HEK293 (cell line): ENCODE results near the gene ATF1.

Source experiments
- CTCF ChIA-PET: fragments of 350-600 bp; formaldehyde crosslinking; extraction: SDS; loops from one replicate; lab custom pipeline; 2021; ENCODE audit warnings: antibody characterized with exemption; lab: Yijun Ruan, JAX
- POLR2A ChIA-PET: fragments of 300-600 bp; formaldehyde crosslinking; extraction: SDS; loops from one replicate; lab custom pipeline; 2020; ENCODE audit warnings: antibody characterized with exemption, inconsistent platforms; lab: Yijun Ruan, JAX
- H3K27ac ChIP-seq: fragments of 200-500 bp; sonication (Bioruptor generic); 2 replicates; pipeline ENCODE4 v1.5.1; 2014; ENCODE audit warnings: low read depth, low read length, control low read depth, inconsistent platforms; ENCODE audit errors: extremely low read depth
- H3K36me3 ChIP-seq, 2 experiments: fragments of 200-500 bp in 1 of 2; sonication (Bioruptor generic) in 1 of 2; 1 replicate in 1 of 2; 2 replicates in 1 of 2; pipeline ENCODE4 v1.5.1; 2014 to 2017; ENCODE audit warnings: inconsistent platforms in 2 of 2, low read length in 2 of 2; ENCODE audit not compliant: control insufficient read depth in 2 of 2, insufficient read depth in 1 of 2
- H3K4me1 ChIP-seq: fragments of 200-500 bp; sonication (Bioruptor generic); 2 replicates; pipeline ENCODE4 v1.5.1; 2014; ENCODE audit warnings: mild to moderate bottlenecking, low read length, inconsistent platforms; ENCODE audit not compliant: control insufficient read depth, insufficient read depth
- H3K4me3 ChIP-seq: 2 replicates; pipeline ENCODE4 v1.5.1; 2011; ENCODE audit warnings: low read depth, mild to moderate bottlenecking, control low read depth, low read length, moderate library complexity
- H3K9me3 ChIP-seq: fragments of 200-500 bp; sonication (Bioruptor generic); 2 replicates; pipeline ENCODE4 v1.5.1; 2014; ENCODE audit warnings: low read depth, low read length, inconsistent platforms; ENCODE audit not compliant: control insufficient read depth, insufficient read depth
- GLIS2 ChIP-seq: fragments of 450-650 bp; formaldehyde crosslinking; IDR thresholded peaks from 2 replicates; pipeline ENCODE4 v1.5.1; 2016; ENCODE audit warnings: missing biosample characterization, missing genetic modification characterization
- HOXC10 ChIP-seq: sonication (generic); formaldehyde crosslinking; IDR thresholded peaks from 2 replicates; pipeline ENCODE4 v1.8.1; 2023; ENCODE audit warnings: mild to moderate bottlenecking, missing genetic modification reagents
- PRDM2 ChIP-seq: fragments of 450-650 bp; formaldehyde crosslinking; IDR thresholded peaks from 2 replicates; pipeline ENCODE4 v1.5.1; 2016; ENCODE audit warnings: missing biosample characterization, missing genetic modification characterization, borderline replicate concordance
- PRDM6 ChIP-seq: fragments of 450-650 bp; formaldehyde crosslinking; IDR thresholded peaks from 2 replicates; pipeline ENCODE4 v1.5.1; 2017; ENCODE audit warnings: missing biosample characterization, missing genetic modification characterization
- ZEB2 ChIP-seq: fragments of 450-650 bp; formaldehyde crosslinking; IDR thresholded peaks from 2 replicates; pipeline ENCODE4 v1.5.1; 2016; ENCODE audit warnings: missing biosample characterization, missing genetic modification characterization
- ZNF138 ChIP-seq: fragments of 450-650 bp; formaldehyde crosslinking; IDR thresholded peaks from 2 replicates; pipeline ENCODE4 v1.5.1; 2016; ENCODE audit warnings: missing biosample characterization, missing genetic modification characterization, borderline replicate concordance
- ZNF146 ChIP-seq: fragments of 450-650 bp; formaldehyde crosslinking; IDR thresholded peaks from 2 replicates; pipeline ENCODE4 v1.5.1; 2016; ENCODE audit warnings: missing biosample characterization, missing genetic modification characterization
- ZNF221 ChIP-seq: fragments of 450-650 bp; formaldehyde crosslinking; IDR thresholded peaks from 2 replicates; pipeline ENCODE4 v1.5.1; 2017; ENCODE audit warnings: missing biosample characterization, missing genetic modification characterization, borderline replicate concordance
- ZNF394 ChIP-seq: fragments of 450-650 bp; formaldehyde crosslinking; IDR thresholded peaks from 2 replicates; pipeline ENCODE4 v1.5.1; 2016; ENCODE audit warnings: missing biosample characterization, missing genetic modification characterization, mild to moderate bottlenecking, moderate library complexity, borderline replicate concordance
- ZNF473 ChIP-seq: fragments of 450-650 bp; formaldehyde crosslinking; IDR thresholded peaks from 2 replicates; pipeline ENCODE4 v1.5.1; 2017; ENCODE audit warnings: missing biosample characterization, missing genetic modification characterization
- ZNF596 ChIP-seq: fragments of 450-650 bp; IDR thresholded peaks from 2 replicates; pipeline ENCODE4 v1.5.0; 2018; ENCODE audit warnings: missing biosample characterization, mild to moderate bottlenecking, missing genetic modification characterization, moderate library complexity
- ZNF747 ChIP-seq: fragments of 450-650 bp; formaldehyde crosslinking; IDR thresholded peaks from 2 replicates; pipeline ENCODE4 v1.5.1; 2016; ENCODE audit warnings: missing biosample characterization, missing genetic modification characterization
- ZNF777 ChIP-seq: fragments of 450-650 bp; formaldehyde crosslinking; IDR thresholded peaks from 2 replicates; pipeline ENCODE4 v1.5.1; 2017; ENCODE audit warnings: missing biosample characterization, missing genetic modification characterization, borderline replicate concordance
- ZNF792 ChIP-seq: fragments of 450-650 bp; formaldehyde crosslinking; IDR thresholded peaks from 2 replicates; pipeline ENCODE4 v1.5.1; 2016; ENCODE audit warnings: missing biosample characterization, missing genetic modification characterization
- TF ChIP-seq, protein P1 (sequence below): fragments of 450-650 bp; formaldehyde crosslinking; IDR thresholded peaks from 2 replicates; pipeline ENCODE4 v1.5.1; 2016; ENCODE audit warnings: missing biosample characterization, missing genetic modification characterization
- TF ChIP-seq, protein P2 (sequence below): fragments of 450-650 bp; formaldehyde crosslinking; IDR thresholded peaks from 2 replicates; pipeline ENCODE4 v1.5.1; 2016; ENCODE audit warnings: missing biosample characterization, missing genetic modification characterization, low read depth
- TF ChIP-seq, protein P3 (sequence below): fragments of 450-650 bp; formaldehyde crosslinking; IDR thresholded peaks from 2 replicates; pipeline ENCODE4 v1.5.1; 2016; ENCODE audit warnings: missing biosample characterization, missing genetic modification characterization, borderline replicate concordance

ATF1 gene

GRCh38 chr12:50749459-50749882, 14.4 kb upstream of the ATF1 start (continued):
- no peak for TF ChIP-seq PRDM2
- TF ChIP-seq, all 188 proteins: peak for 0

- Histone ChIP-seq H3K36me3 (peaks cover 0 to 10% of the 10 kb centered on the region in 2 experiments; a peak in 1 of 3 replicates), H3K4me3 (no peak overlapping the region), H3K27ac (no peak overlapping the region), H3K4me1 (no peaks in the 10 kb centered on the region; the same call in 1 of the 2 replicates), H3K9me3 (no peaks in the 10 kb centered on the region)
- CTCF ChIA-PET: no interaction called here
- POLR2A ChIA-PET: no interaction called here
- TF ChIP-seq ZNF747 (tag by site-specific recombination): no peak
- TF ChIP-seq ZEB2 (tag by site-specific recombination): no peak
These were observed 13.5 kb upstream of the ATF1 start for GRCh38 chr12:50750366-50750765.

DNA sequence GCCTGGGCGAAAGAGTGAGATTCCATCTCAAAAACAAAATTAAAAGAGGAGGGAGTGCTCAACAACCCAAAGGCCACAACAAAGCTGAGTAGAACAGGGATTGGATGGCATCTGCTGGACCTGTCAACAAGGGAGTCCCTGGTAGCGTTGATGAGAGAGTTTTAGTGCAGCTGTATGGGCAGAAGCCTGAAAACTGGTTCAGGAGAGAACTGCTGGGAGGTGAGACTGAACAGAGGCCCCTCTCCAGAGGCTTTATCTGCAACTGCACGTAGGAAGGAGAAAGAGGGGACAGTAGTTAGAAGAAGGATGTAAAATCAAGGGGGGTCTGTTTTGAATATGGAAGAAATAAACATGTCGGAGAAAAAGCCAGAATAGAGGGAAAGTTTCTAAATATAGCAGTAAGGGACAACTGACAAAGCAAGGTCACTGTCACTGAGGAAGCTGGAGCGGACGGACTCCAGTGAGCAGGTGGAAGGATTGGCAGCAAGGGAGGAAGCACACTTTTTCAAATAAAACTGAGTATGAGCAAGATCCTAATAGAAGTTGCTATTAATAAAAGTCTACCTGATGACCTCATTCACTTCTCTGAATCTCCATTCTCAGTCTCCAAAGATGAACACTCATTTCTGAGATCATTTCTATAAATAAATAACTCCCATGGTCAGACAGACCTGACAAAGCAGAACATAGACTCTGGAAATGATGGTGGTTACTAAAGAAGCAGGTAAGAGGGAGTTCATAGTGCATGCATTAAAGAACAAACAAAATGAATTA, 11.8 kb upstream of the ATF1 start:
- H3K36me3 ChIP-seq: peaks cover 0 to 8% of the 10 kb centered on the region in 2 experiments; a peak in 1 of 3 replicates
- CTCF ChIA-PET: no interaction called here
- POLR2A ChIA-PET: no interaction called here
- no peaks in the 10 kb centered on the region for H3K9me3 ChIP-seq
- H3K27ac ChIP-seq: no peak overlapping the region
- H3K4me3 ChIP-seq: no peak overlapping the region
- no peaks in the 10 kb centered on the region; the same call in 1 of the 2 replicates for H3K4me1 ChIP-seq
- TF ChIP-seq ZNF394 (tag by site-specific recombination): no peak
- TF ChIP-seq, protein P1, sequence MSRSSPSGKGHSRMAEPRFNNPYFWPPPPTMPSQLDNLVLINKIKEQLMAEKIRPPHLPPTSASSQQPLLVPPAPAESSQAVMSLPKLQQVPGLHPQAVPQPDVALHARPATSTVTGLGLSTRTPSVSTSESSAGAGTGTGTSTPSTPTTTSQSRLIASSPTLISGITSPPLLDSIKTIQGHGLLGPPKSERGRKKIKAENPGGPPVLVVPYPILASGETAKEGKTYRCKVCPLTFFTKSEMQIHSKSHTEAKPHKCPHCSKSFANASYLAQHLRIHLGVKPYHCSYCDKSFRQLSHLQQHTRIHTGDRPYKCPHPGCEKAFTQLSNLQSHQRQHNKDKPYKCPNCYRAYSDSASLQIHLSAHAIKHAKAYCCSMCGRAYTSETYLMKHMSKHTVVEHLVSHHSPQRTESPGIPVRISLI: no peak
- no peak for TF ChIP-seq ZNF792
- 0 out of 2 replicates have a peak, but pooled peaks have one; percentile 15 for TF ChIP-seq PRDM6 (tag by site-specific recombination)
- TF ChIP-seq ZNF473 (tag by site-specific recombination): no peak
- TF ChIP-seq HOXC10 (CRISPR knock-in tag): no peak
- TF ChIP-seq ZNF596 (tag by site-specific recombination): no peak
- no peak for TF ChIP-seq ZNF146
- TF ChIP-seq GLIS2 (tag by site-specific recombination): no peak
- no peak for TF ChIP-seq ZNF777 (tag by site-specific recombination)
- TF ChIP-seq ZNF138 (tag by site-specific recombination): no peak
- TF ChIP-seq ZNF221: no peak
- TF ChIP-seq, protein P2, sequence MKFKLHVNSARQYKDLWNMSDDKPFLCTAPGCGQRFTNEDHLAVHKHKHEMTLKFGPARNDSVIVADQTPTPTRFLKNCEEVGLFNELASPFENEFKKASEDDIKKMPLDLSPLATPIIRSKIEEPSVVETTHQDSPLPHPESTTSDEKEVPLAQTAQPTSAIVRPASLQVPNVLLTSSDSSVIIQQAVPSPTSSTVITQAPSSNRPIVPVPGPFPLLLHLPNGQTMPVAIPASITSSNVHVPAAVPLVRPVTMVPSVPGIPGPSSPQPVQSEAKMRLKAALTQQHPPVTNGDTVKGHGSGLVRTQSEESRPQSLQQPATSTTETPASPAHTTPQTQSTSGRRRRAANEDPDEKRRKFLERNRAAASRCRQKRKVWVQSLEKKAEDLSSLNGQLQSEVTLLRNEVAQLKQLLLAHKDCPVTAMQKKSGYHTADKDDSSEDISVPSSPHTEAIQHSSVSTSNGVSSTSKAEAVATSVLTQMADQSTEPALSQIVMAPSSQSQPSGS: 0 out of 2 replicates have a peak, but pooled peaks have one; percentile 42
- TF ChIP-seq, protein P3, sequence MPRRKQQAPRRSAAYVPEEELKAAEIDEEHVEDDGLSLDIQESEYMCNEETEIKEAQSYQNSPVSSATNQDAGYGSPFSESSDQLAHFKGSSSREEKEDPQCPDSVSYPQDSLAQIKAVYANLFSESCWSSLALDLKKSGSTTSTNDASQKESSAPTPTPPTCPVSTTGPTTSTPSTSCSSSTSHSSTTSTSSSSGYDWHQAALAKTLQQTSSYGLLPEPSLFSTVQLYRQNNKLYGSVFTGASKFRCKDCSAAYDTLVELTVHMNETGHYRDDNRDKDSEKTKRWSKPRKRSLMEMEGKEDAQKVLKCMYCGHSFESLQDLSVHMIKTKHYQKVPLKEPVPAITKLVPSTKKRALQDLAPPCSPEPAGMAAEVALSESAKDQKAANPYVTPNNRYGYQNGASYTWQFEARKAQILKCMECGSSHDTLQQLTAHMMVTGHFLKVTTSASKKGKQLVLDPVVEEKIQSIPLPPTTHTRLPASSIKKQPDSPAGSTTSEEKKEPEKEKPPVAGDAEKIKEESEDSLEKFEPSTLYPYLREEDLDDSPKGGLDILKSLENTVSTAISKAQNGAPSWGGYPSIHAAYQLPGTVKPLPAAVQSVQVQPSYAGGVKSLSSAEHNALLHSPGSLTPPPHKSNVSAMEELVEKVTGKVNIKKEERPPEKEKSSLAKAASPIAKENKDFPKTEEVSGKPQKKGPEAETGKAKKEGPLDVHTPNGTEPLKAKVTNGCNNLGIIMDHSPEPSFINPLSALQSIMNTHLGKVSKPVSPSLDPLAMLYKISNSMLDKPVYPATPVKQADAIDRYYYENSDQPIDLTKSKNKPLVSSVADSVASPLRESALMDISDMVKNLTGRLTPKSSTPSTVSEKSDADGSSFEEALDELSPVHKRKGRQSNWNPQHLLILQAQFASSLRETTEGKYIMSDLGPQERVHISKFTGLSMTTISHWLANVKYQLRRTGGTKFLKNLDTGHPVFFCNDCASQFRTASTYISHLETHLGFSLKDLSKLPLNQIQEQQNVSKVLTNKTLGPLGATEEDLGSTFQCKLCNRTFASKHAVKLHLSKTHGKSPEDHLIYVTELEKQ (tag by site-specific recombination): no peak
